Measurements from ENCODE around the gene KCTD18.

GRCh38 chr2:200488169-200488568 is 21.7 kb downstream of the KCTD18 start:
- no peak for TF ChIP-seq POLR2A (IDR thresholded peaks at IDR 0.05; ENCODE audit: low read length)
- no peak for TF ChIP-seq GATA1 (IDR thresholded peaks at IDR 0.05; ENCODE audit: low read depth, low read length)

Measured in erythroblast (primary cell).